Breast epithelium (tissue), 3 donors: Measurements from ENCODE around the gene BPIFA3.

Experiments
- POLR2A ChIP-seq: fragments of 450-650 bp; IDR thresholded peaks from one replicate; pipeline ENCODE4 v1.6.1; 2016; ENCODE audit warnings: antibody characterized with exemption, mild to moderate bottlenecking, moderate library complexity
- POLR2AphosphoS5 ChIP-seq, 3 donors: sonication (generic); formaldehyde crosslinking; IDR thresholded peaks; one replicate each; pipeline ENCODE4 v1.6.1; 2017; ENCODE audit warnings: antibody characterized with exemption in 3 of 3
- TF ChIP-seq, protein P1 (sequence below), 3 donors: fragments of 450-650 bp; IDR thresholded peaks; one replicate each; pipeline ENCODE4 v1.5.1; 2016 to 2017; ENCODE audit warnings: antibody characterized with exemption in 3 of 3, mild to moderate bottlenecking in 3 of 3, moderate library complexity in 3 of 3

GRCh38 chr20:33232486-33233072, 15.4 kb downstream of the BPIFA3 start:
- TF ChIP-seq POLR2AphosphoS5 (IDR thresholded peaks at IDR 0.05) = no peak
- TF ChIP-seq, protein P1, sequence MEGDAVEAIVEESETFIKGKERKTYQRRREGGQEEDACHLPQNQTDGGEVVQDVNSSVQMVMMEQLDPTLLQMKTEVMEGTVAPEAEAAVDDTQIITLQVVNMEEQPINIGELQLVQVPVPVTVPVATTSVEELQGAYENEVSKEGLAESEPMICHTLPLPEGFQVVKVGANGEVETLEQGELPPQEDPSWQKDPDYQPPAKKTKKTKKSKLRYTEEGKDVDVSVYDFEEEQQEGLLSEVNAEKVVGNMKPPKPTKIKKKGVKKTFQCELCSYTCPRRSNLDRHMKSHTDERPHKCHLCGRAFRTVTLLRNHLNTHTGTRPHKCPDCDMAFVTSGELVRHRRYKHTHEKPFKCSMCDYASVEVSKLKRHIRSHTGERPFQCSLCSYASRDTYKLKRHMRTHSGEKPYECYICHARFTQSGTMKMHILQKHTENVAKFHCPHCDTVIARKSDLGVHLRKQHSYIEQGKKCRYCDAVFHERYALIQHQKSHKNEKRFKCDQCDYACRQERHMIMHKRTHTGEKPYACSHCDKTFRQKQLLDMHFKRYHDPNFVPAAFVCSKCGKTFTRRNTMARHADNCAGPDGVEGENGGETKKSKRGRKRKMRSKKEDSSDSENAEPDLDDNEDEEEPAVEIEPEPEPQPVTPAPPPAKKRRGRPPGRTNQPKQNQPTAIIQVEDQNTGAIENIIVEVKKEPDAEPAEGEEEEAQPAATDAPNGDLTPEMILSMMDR (IDR thresholded peaks at IDR 0.05) = no peak
- TF ChIP-seq POLR2A = no peak
